Measurements from ENCODE around the gene TMEM219.
"Not testable (repeated sequence)": the region's sequence is repeated elsewhere in the genome, so short reads cannot be mapped to it uniquely, and the experiment has no call there.

Gene TMEM219

GRCh38 chr16:29951625-29952365 is 10.1 kb upstream of the TMEM219 start:
- DNase-seq = no peak

GRCh38 chr16:29958756-29959155 is 3.1 kb upstream of the TMEM219 start:
- DNase-seq = no peak

GRCh38 chr16:29959293-29959692 is 2.6 kb upstream of the TMEM219 start:
- no peak for DNase-seq

- DNase-seq = not testable (repeated sequence)
Observed at GRCh38 chr16:29959821-29960220, 2.1 kb upstream of the TMEM219 start.

- DNase-seq = no peak
Observed at GRCh38 chr16:29961127-29961478, 776 bp upstream of the TMEM219 start.

GRCh38 chr16:29962344-29962994 is 590 bp downstream of the TMEM219 start:
- peak; percentile 29 for DNase-seq

GRCh38 chr16:29963021-29963743 is 1.3 kb downstream of the TMEM219 start:
- no peak for DNase-seq

GRCh38 chr16:29968205-29968604 is 6.3 kb downstream of the TMEM219 start:
- no peak for DNase-seq

- no peak for DNase-seq
Observed at GRCh38 chr16:29971304-29971703, 9.4 kb downstream of the TMEM219 start.

- DNase-seq = no peak
Observed at GRCh38 chr16:29972500-29972899, 10.6 kb downstream of the TMEM219 start.

- DNase-seq = no peak
Observed at GRCh38 chr16:29972992-29973383, 11.1 kb downstream of the TMEM219 start.

GRCh38 chr16:29973384-29974246 is 11.7 kb downstream of the TMEM219 start, which contains the start of gene TAOK2:
Gene TAOK2, plus strand, starts transcription at chr16:29973868. Its CDS starts 3,905 bp downstream, at chr16:29977773.
- peak; percentile 100 for DNase-seq

- peak; percentile 59 for DNase-seq
Observed at GRCh38 chr16:29974291-29975133, 12.6 kb downstream of the TMEM219 start.

GRCh38 chr16:29975134-29975538 is 13.3 kb downstream of the TMEM219 start:
- no peak for DNase-seq

- DNase-seq = peak; percentile 75
Observed at GRCh38 chr16:29975811-29976511, 14.1 kb downstream of the TMEM219 start.

GRCh38 chr16:29977063-29977825 is 15.4 kb downstream of the TMEM219 start:
- no peak for DNase-seq

GRCh38 chr16:29978081-29978480 is 16.2 kb downstream of the TMEM219 start:
- no peak for DNase-seq

- no peak for DNase-seq
Observed at GRCh38 chr16:29978564-29979270, 16.8 kb downstream of the TMEM219 start.

GRCh38 chr16:29982560-29983419 is 20.9 kb downstream of the TMEM219 start:
- DNase-seq = no peak

Measured in hematopoietic multipotent progenitor cell treated with erythropoietin and hydrocortisone succinate and interleukin-3 and kit ligand, for 4 days (in vitro differentiated cells).